ENCODE measurements around the gene AP4B1. TPM values are rescaled to one million over a fixed set of nuclear protein-coding genes. Genes with fewer than 3 reads are reported as not detected.
A peak's percentile ranks its signal among the peaks of the same experiment; 100 is the strongest.

Gene AP4B1
- total and polyA plus RNA-seq, 9 donors = 18.5 to 34.0 (median 23.0) TPM

DNA sequence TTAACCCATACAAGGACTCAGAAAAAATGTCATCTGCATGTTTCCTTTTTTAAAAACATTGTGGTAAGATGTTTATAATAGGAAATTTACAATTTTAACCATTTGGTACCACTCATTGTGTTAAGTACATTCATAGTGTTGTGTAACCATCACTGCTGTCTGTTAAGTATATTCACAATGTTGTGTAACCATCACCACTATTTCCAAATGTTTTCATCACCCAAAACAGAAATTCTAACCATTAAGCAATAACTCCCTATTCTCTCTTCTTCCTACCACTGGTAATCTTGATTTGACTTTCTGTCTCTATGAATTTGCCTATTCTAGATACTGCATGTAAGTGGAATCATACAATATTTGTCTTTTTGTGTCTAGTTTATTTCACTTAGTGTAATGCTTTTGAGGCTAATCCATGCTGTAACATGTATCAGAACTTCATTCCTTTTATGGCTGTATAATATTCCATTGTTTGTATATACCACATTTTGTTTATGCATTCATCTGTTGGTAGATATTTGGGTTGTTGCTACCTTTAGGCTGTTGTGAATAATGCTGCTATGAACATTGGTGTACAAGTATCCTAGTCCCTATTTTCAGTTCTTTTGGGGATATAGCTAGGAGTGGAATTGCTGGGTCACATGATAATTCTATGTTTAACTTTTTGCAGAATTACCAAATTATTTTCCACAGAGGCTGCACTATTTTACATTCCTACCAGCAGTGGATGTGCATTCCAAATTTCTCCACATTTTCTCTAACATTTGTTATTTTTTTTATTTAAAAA, 38.6 kb upstream of the AP4B1 start:
- Histone ChIP-seq H3K36me3 (ENCODE audit: control insufficient read depth, insufficient read depth, low read length) (peaks cover 24% of the 10 kb centered on the region), H3K9me3 (replicated peaks; ENCODE audit: control insufficient read depth, low read depth, low read length) (no peaks in the 10 kb centered on the region), H3K27ac (ENCODE audit: low read length) (no peak overlapping the region), H3K27me3 (ENCODE audit: control insufficient read depth, insufficient read depth, low read length) (no peaks in the 10 kb centered on the region), H3K4me1 (ENCODE audit: control insufficient read depth, insufficient read depth, low read length) (peaks cover 3% of the 10 kb centered on the region), H3K4me3 (ENCODE audit: low read length) (no peak overlapping the region)
- DNase-seq = no peak

DNA sequence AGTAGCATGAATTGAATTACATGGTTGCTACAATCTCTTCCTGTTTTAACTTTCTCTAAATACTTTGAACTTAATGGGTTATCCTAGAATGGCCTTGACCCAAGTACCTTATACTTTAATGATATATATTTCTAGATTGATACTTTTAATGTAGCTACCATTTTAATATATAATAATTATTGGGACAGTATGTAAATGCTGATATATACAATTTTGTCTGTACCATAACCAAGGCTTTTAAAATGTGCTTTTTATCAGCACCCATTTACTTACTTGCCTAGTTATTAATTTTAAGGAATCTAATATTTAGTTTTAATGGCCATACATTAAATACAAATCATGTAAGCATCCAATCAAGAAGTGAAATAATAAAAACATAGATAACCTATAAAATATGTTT, 37.9 kb upstream of the AP4B1 start:
- no peak overlapping the region for H3K27ac ChIP-seq (ENCODE audit: low read length)
- no peaks in the 10 kb centered on the region for H3K9me3 ChIP-seq (replicated peaks; ENCODE audit: control insufficient read depth, low read depth, low read length)

GRCh38 chr1:113941245-113941559, 36.6 kb upstream of the AP4B1 start:
- Histone ChIP-seq H3K27ac (ENCODE audit: low read length) (no peak overlapping the region), H3K27me3 (ENCODE audit: control insufficient read depth, insufficient read depth, low read length) (no peaks in the 10 kb centered on the region), H3K4me1 (ENCODE audit: control insufficient read depth, insufficient read depth, low read length) (no peaks in the 10 kb centered on the region), H3K9me3 (replicated peaks; ENCODE audit: control insufficient read depth, low read depth, low read length) (no peaks in the 10 kb centered on the region), H3K36me3 (ENCODE audit: control insufficient read depth, insufficient read depth, low read length) (peaks cover 24% of the 10 kb centered on the region), H3K4me3 (ENCODE audit: low read length) (no peak overlapping the region)
- WGBS (ENCODE audit: insufficient coverage) = 89% methylated on average over 4 of the region's 7 CpGs
- DNase-seq = no peak

More for the DNA sequence above, 37.9 kb upstream of the AP4B1 start:
- Histone ChIP-seq H3K27me3 (ENCODE audit: control insufficient read depth, insufficient read depth, low read length) (no peaks in the 10 kb centered on the region), H3K36me3 (ENCODE audit: control insufficient read depth, insufficient read depth, low read length) (peaks cover 24% of the 10 kb centered on the region), H3K4me1 (ENCODE audit: control insufficient read depth, insufficient read depth, low read length) (peaks cover 3% of the 10 kb centered on the region), H3K4me3 (ENCODE audit: low read length) (no peak overlapping the region)
- DNase-seq = no peak

GRCh38 chr1:113940365-113941244, 36.0 kb upstream of the AP4B1 start:
- no peaks in the 10 kb centered on the region for H3K9me3 ChIP-seq (replicated peaks; ENCODE audit: control insufficient read depth, low read depth, low read length)
- peak overlapping the region; percentile 5 for H3K27ac ChIP-seq (ENCODE audit: low read length)
- no peaks in the 10 kb centered on the region for H3K4me1 ChIP-seq (ENCODE audit: control insufficient read depth, insufficient read depth, low read length)
- H3K27me3 ChIP-seq (ENCODE audit: control insufficient read depth, insufficient read depth, low read length) = no peaks in the 10 kb centered on the region
- H3K36me3 ChIP-seq (ENCODE audit: control insufficient read depth, insufficient read depth, low read length) = peaks cover 24% of the 10 kb centered on the region
- WGBS (ENCODE audit: insufficient coverage) = 90% methylated on average over 6 of the region's 16 CpGs
- no peak for DNase-seq
- H3K4me3 ChIP-seq (ENCODE audit: low read length) = no peak overlapping the region

GRCh38 chr1:113938192-113938591, 33.6 kb upstream of the AP4B1 start:
- DNase-seq = no peak
- H3K4me1 ChIP-seq (ENCODE audit: control insufficient read depth, insufficient read depth, low read length) = no peaks in the 10 kb centered on the region
- no peaks in the 10 kb centered on the region for H3K9me3 ChIP-seq (replicated peaks; ENCODE audit: control insufficient read depth, low read depth, low read length)
- H3K27me3 ChIP-seq (ENCODE audit: control insufficient read depth, insufficient read depth, low read length) = no peaks in the 10 kb centered on the region
- WGBS (ENCODE audit: insufficient coverage) = 78% methylated on average over 5 of the region's 5 CpGs
- peaks cover 15% of the 10 kb centered on the region for H3K36me3 ChIP-seq (ENCODE audit: control insufficient read depth, insufficient read depth, low read length)
- H3K27ac ChIP-seq (ENCODE audit: low read length) = no peak overlapping the region
- H3K4me3 ChIP-seq (ENCODE audit: low read length) = no peak overlapping the region

- no peak overlapping the region for H3K4me3 ChIP-seq (ENCODE audit: low read length)
- no peaks in the 10 kb centered on the region for H3K4me1 ChIP-seq (ENCODE audit: control insufficient read depth, insufficient read depth, low read length)
- H3K36me3 ChIP-seq (ENCODE audit: control insufficient read depth, insufficient read depth, low read length) = peaks cover 14% of the 10 kb centered on the region
- DNase-seq = no peak
- whole genome bisulfite sequencing (ENCODE audit: insufficient coverage) = no CpG with 5 or more reads among the region's 1 CpG
- no peaks in the 10 kb centered on the region for H3K27me3 ChIP-seq (ENCODE audit: control insufficient read depth, insufficient read depth, low read length)
- H3K27ac ChIP-seq (ENCODE audit: low read length) = no peak overlapping the region
- H3K9me3 ChIP-seq (replicated peaks; ENCODE audit: control insufficient read depth, low read depth, low read length) = no peaks in the 10 kb centered on the region
These were observed 32.5 kb upstream of the AP4B1 start for GRCh38 chr1:113937146-113937545.

DNA sequence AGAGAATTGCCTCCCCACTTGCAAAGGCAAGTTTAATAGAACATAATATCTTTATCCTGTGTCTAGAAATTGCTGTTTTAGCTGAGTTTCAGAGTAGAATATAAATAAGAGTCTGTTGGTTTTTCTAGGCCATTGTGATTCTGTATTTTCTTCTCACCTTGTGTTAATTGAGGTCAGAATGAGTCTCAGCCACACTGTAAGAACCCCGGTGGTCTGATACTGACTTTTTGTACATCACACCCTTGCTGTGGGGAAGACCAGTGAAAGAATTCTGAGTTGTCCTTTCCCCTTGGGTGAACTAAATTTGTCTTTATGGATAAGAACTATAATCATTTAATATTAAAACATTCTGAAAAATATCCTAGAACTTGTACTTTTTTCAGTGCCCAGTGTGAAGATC, 31.4 kb upstream of the AP4B1 start:
- no CpG with 5 or more reads among the region's 1 CpG for WGBS (ENCODE audit: insufficient coverage)
- H3K4me3 ChIP-seq (ENCODE audit: low read length) = no peak overlapping the region
- peaks cover 7% of the 10 kb centered on the region for H3K36me3 ChIP-seq (ENCODE audit: control insufficient read depth, insufficient read depth, low read length)
- H3K4me1 ChIP-seq (ENCODE audit: control insufficient read depth, insufficient read depth, low read length) = peaks cover 2% of the 10 kb centered on the region
- H3K9me3 ChIP-seq (replicated peaks; ENCODE audit: control insufficient read depth, low read depth, low read length) = no peaks in the 10 kb centered on the region
- no peak for DNase-seq
- H3K27ac ChIP-seq (ENCODE audit: low read length) = no peak overlapping the region
- no peaks in the 10 kb centered on the region for H3K27me3 ChIP-seq (ENCODE audit: control insufficient read depth, insufficient read depth, low read length)

DNA sequence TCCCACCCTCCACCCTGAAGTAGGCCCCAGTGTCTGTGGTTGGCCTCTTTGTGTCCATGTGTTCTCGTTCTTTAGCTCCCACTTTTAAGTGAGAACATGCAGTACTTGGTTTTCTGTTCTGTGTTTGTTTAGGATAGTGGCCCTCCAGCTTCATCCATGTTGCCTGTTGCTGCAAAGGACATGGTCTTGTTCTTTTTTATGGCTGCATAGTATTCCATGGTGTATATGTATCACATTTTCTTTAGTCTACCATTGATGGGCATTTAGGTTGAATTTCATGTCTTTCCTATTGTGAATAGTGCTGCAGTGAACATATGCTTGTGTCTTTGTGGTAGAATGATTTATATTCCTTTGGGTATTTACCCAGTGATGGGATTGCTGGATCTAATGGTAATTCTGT, 30.6 kb upstream of the AP4B1 start:
- Histone ChIP-seq H3K27me3 (ENCODE audit: control insufficient read depth, insufficient read depth, low read length) (no peaks in the 10 kb centered on the region), H3K4me1 (ENCODE audit: control insufficient read depth, insufficient read depth, low read length) (peaks cover 10% of the 10 kb centered on the region), H3K4me3 (ENCODE audit: low read length) (no peak overlapping the region), H3K9me3 (replicated peaks; ENCODE audit: control insufficient read depth, low read depth, low read length) (no peaks in the 10 kb centered on the region), H3K27ac (ENCODE audit: low read length) (no peak overlapping the region), H3K36me3 (ENCODE audit: control insufficient read depth, insufficient read depth, low read length) (no peaks in the 10 kb centered on the region)
- no peak for DNase-seq
- no CpG with 5 or more reads among the region's 1 CpG for WGBS (ENCODE audit: insufficient coverage)

DNA sequence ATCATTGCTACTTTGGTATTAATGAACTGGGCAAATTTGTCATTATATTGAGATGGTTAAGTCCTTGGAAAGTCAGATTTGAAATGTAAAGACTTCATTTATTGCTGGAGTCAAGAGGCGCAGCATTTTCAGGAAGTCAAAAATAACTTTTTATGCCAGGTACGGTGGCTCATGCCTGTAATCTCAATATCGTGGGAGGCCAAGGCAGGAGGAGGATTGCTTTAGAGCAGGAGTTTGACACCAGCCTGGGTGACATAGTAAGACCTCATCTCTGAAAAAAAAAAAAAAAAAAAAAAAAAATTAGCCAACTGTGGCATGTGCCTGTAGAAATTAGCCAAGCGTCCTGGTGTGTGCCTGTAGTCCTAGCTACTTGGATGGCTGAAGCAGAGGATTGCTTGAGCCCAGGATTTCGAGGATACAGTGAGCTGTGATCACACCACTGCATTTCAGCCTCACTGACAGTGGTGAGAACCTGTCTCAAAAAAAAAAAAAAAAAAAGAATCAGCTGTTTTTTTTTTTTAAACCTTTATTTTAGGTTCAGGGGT, 30.0 kb upstream of the AP4B1 start:
- no peaks in the 10 kb centered on the region for H3K27me3 ChIP-seq (ENCODE audit: control insufficient read depth, insufficient read depth, low read length)
- no peak for DNase-seq
- no peaks in the 10 kb centered on the region for H3K9me3 ChIP-seq (replicated peaks; ENCODE audit: control insufficient read depth, low read depth, low read length)
- no peak overlapping the region for H3K27ac ChIP-seq (ENCODE audit: low read length)
- peaks cover 10% of the 10 kb centered on the region for H3K4me1 ChIP-seq (ENCODE audit: control insufficient read depth, insufficient read depth, low read length)
- H3K4me3 ChIP-seq (ENCODE audit: low read length) = no peak overlapping the region
- no CpG with 5 or more reads among the region's 5 CpGs for WGBS (ENCODE audit: insufficient coverage)
- no peaks in the 10 kb centered on the region for H3K36me3 ChIP-seq (ENCODE audit: control insufficient read depth, insufficient read depth, low read length)

DNA sequence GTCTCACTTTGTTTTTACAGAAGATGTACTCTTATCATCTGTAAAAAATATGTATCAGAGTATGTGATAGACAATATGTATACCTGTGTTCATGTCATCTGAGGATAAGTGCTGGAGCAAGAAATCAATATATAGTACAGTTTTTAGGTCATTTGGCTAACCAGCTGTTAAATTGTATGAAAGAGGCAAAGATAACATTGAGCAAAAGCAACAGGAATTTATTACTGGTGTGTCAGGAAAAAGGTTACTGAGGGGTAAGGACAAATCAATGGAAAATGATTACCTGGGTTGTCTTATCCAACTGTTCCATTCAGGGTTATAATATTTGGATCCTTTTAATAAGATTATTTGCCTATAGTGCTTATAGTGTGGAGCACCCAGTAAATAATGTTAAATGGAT, 29.4 kb upstream of the AP4B1 start:
- no peaks in the 10 kb centered on the region for H3K9me3 ChIP-seq (replicated peaks; ENCODE audit: control insufficient read depth, low read depth, low read length)
- H3K4me3 ChIP-seq (ENCODE audit: low read length) = no peak overlapping the region
- DNase-seq = no peak
- no peak overlapping the region for H3K27ac ChIP-seq (ENCODE audit: low read length)
- H3K27me3 ChIP-seq (ENCODE audit: control insufficient read depth, insufficient read depth, low read length) = no peaks in the 10 kb centered on the region
- H3K36me3 ChIP-seq (ENCODE audit: control insufficient read depth, insufficient read depth, low read length) = no peaks in the 10 kb centered on the region
- H3K4me1 ChIP-seq (ENCODE audit: control insufficient read depth, insufficient read depth, low read length) = peaks cover 10% of the 10 kb centered on the region

Measured in muscle of leg (tissue), 11 donors.